Measurements from ENCODE around the gene SCART1. TPM values are rescaled to one million over a fixed set of nuclear protein-coding genes. Genes with fewer than 3 reads are reported as not detected.
"Not testable (repeated sequence)": the region's sequence is repeated elsewhere in the genome, so short reads cannot be mapped to it uniquely, and the experiment has no call there.

SCART1 gene
- total RNA-seq, 1 donor from 2014 or later = 2.6 TPM

DNA sequence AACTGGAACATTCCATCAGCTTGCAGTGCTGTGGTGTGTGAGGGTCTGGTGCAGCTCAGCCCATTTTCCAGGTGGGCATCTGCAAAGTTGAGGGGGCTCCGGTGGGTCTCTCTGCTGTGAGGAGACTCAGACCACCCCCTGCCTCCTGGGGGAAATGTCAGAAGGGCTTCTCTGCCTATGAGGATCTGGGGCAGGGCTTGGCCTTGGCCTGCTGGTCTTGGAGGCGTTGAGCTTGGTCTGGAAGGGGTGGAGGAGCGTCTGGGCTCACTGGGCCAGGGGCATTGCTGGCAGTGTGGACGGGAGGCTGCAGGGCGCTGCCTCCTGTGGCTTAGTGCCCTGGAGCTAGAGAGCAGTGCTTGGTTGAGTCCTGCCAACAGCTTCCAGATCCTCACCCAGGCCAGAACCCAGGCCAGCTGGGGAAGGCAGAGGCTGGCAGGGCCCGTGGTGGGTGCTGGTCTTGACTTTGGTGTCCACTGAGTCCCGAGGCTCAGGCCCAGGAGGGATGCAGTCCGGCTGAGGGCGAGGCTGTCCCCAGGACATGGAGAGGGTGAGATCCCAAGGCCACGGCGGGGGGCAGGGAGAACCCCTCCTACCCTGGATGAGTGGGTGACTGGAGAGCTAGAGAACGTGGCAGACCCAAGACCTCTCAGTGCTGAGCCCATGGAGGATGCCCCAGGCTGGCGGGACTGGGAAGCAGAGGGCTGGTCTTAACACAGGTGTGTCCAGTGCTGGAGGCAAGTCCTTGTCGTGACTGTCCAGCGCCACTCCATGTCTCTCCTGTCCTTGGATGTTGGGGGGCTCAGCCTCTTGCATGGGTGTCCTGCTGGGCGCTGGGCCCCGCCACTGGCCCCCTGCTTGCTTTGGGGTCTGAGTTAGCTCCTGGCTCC lies 32.2 kb upstream of the SCART1 start:
- H3K36me3 ChIP-seq = peaks cover 20% of the 10 kb centered on the region
- intact Hi-C loops (cut with DNase I) = no loop called here
- ATAC-seq = no peak
- H3K4me1 ChIP-seq = no peaks in the 10 kb centered on the region
- H3K4me3 ChIP-seq = no peak overlapping the region
- no peaks in the 10 kb centered on the region for H3K9me3 ChIP-seq
- DNase-seq = no peak
- no peak overlapping the region for H3K27ac ChIP-seq
- H3K27me3 ChIP-seq = peaks cover 6% of the 10 kb centered on the region
- TF ChIP-seq CTCF (IDR thresholded peaks at IDR 0.05) = no peak

- DNase-seq (no peak), ATAC-seq (no peak)
- no peak for TF ChIP-seq CTCF (IDR thresholded peaks at IDR 0.05)
- H3K4me1 ChIP-seq = no peaks in the 10 kb centered on the region
- H3K9me3 ChIP-seq = no peaks in the 10 kb centered on the region
- intact Hi-C loops (cut with DNase I) = no loop called here
- no peak overlapping the region for H3K4me3 ChIP-seq
- no peak overlapping the region for H3K27ac ChIP-seq
- peaks cover 20% of the 10 kb centered on the region for H3K36me3 ChIP-seq
- peaks cover 6% of the 10 kb centered on the region for H3K27me3 ChIP-seq
Observed at GRCh38 chr10:133422223-133422806, 31.4 kb upstream of the SCART1 start.

- no peak for TF ChIP-seq CTCF (IDR thresholded peaks at IDR 0.05)
- no peak overlapping the region for H3K27ac ChIP-seq
- H3K4me1 ChIP-seq = no peaks in the 10 kb centered on the region
- ATAC-seq (peak; percentile 9), DNase-seq (peak; percentile 63)
- H3K9me3 ChIP-seq = no peaks in the 10 kb centered on the region
- H3K27me3 ChIP-seq = peaks cover 6% of the 10 kb centered on the region
- intact Hi-C loops (cut with DNase I) = no loop called here
- peaks cover 19% of the 10 kb centered on the region for H3K36me3 ChIP-seq
- H3K4me3 ChIP-seq = no peak overlapping the region
Observed at GRCh38 chr10:133422807-133423771, 30.7 kb upstream of the SCART1 start.

DNA sequence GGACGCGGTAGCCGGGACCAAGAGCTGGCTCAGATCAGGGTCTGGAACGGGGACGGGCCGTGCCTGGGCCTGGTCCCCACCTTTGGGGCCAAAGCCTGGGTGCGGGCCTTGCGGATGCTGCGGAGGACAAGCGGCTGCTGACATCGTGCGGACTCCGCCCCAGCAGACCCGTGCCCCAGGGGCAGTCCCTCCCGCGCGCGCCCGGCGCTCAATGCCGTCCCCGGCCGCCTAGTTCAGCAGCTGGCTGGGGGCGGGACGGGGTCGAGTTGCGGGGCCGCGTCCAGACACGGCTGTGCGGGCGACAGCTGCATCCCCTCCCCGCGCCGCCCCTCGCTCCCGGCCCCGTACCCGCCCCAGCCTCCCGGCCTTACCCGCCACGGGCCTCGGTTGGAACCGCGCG lies 29.6 kb upstream of the SCART1 start:
- H3K4me3 ChIP-seq; H3K27ac ChIP-seq; H3K4me1 ChIP-seq; ATAC-seq; intact Hi-C loops (cut with DNase I); H3K27me3 ChIP-seq; H3K9me3 ChIP-seq; DNase-seq: not testable (repeated sequence)
- H3K36me3 ChIP-seq = peaks cover 14% of the 10 kb centered on the region

DNA sequence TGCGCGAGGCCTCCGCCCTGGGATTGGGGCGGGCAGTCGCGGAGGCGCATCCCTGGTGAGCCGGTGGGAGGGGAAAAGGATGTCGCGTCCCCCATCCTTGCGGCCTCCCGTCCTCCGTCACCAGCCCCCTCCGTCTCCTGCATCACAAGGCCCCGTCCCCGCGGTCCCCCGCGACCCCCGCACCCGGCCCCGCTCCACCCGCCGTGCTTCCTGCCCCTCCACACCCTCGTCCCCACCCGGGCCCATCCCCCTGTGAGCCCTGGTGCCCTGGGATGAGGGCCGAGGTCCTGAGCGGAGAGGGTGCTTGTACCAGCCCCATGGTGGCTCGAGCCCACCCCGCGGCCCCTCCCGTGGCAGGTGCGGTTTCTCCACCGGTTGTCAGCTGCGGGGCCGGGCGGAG lies 29.1 kb upstream of the SCART1 start, which contains the start of gene SPRN:
Gene SPRN (minus strand): TSS at position 25 of the 400 bp plus-strand sequence. CDS start 944 bp downstream, outside the sequence.
- intact Hi-C loops (cut with DNase I); H3K27me3 ChIP-seq; ATAC-seq; H3K4me3 ChIP-seq; DNase-seq; H3K36me3 ChIP-seq; H3K27ac ChIP-seq; H3K4me1 ChIP-seq; H3K9me3 ChIP-seq: not testable (repeated sequence)

DNA sequence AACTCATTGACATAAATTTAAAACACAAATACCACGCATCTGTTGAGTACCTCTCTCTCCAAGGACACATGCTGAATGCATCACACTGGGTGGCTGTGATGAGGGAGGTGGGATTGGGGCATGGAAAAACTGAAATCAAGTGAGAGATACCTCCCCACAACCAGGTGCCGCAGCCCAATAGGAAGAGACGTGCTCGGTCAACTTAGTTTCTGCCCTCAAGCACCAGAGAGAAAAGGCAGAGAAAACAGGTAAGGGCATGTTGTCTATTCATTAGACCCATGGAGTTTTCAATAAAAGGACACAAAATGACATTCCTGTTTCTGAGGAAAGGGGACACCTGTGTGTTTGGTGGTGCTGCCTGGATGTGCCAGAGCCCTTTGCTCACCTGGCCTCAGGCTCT lies 24.2 kb upstream of the SCART1 start:
- H3K27me3 ChIP-seq; intact Hi-C loops (cut with DNase I); DNase-seq; H3K4me3 ChIP-seq; H3K4me1 ChIP-seq; ATAC-seq; H3K36me3 ChIP-seq; H3K27ac ChIP-seq; H3K9me3 ChIP-seq: not testable (repeated sequence)

- H3K36me3 ChIP-seq; intact Hi-C loops (cut with DNase I); DNase-seq; H3K27me3 ChIP-seq; H3K4me3 ChIP-seq; H3K4me1 ChIP-seq; H3K9me3 ChIP-seq; H3K27ac ChIP-seq: not testable (repeated sequence)
- ATAC-seq = peak; percentile 39
Observed at GRCh38 chr10:133431888-133432613, 21.7 kb upstream of the SCART1 start.

- peak; percentile 15 for ATAC-seq
- H3K4me1 ChIP-seq; DNase-seq; intact Hi-C loops (cut with DNase I); H3K36me3 ChIP-seq; H3K4me3 ChIP-seq; H3K27me3 ChIP-seq; H3K9me3 ChIP-seq; H3K27ac ChIP-seq: not testable (repeated sequence)
Observed at GRCh38 chr10:133432789-133433188, 21.0 kb upstream of the SCART1 start.

Data from upper lobe of right lung (tissue), 1 donor.